BJ (cell line): ENCODE results near the gene USP19. TPM values are rescaled to one million over a fixed set of nuclear protein-coding genes. Genes with fewer than 3 reads are reported as not detected.

Source experiments
- polyA plus RNA-seq: library from polyadenylated mRNA; depleted of rRNA; stranded (reverse); fragments of >200 nt; gene quantifications from 2 replicates; pipeline ENCODE4 v1.2.3, GENCODE V29; 2011; rRNA removed
- small RNA-seq: library from RNA; depleted of rRNA; stranded (forward); fragments of <200 nt; gene quantifications from one replicate; pipeline ENCODE3, GENCODE V24; 2012; ENCODE audit warnings: low replicate concordance, low read depth; ENCODE audit not compliant: insufficient read length

The USP19 gene
- polyA plus RNA-seq, 1 experiment, result 54.6 TPM

Small RNA genes within 50 kb of the gene (small RNA-seq; reads per million reads assigned to genes)
- gene RN7SL182P, result not detected

Other genes with a start within 250 kb of the USP19 start
- 20.4 and 30.2 TPM in 2 replicates for gene SLC25A20, start 221.9 kb downstream of the USP19 start, polyA plus RNA-seq
- gene ARIH2, start 202.0 kb downstream of the USP19 start, polyA plus RNA-seq, result 72.6 and 96.7 TPM in 2 replicates
- gene P4HTM, start 130.6 kb downstream of the USP19 start, polyA plus RNA-seq, result 25.8 and 38.4 TPM in 2 replicates
- 100 and 164 TPM in 2 replicates for gene WDR6, start 113.4 kb downstream of the USP19 start, polyA plus RNA-seq
- 46.8 and 59.6 TPM in 2 replicates for gene DALRD3, start 102.2 kb downstream of the USP19 start, polyA plus RNA-seq
- 65.1 and 89.5 TPM in 2 replicates for gene NDUFAF3, start 98.7 kb downstream of the USP19 start, polyA plus RNA-seq
- 280 and 395 TPM in 2 replicates for gene IMPDH2, start 91.4 kb downstream of the USP19 start, polyA plus RNA-seq
- 51.8 and 77.3 TPM in 2 replicates for gene QRICH1, start 26.8 kb downstream of the USP19 start, polyA plus RNA-seq
- gene QARS1, start 16.1 kb downstream of the USP19 start, polyA plus RNA-seq, result 221 and 339 TPM in 2 replicates
- 967 and 1,544 TPM in 2 replicates for gene LAMB2, start 12.2 kb upstream of the USP19 start, polyA plus RNA-seq
- 23.1 and 33.3 TPM in 2 replicates for gene CCDC71, start 45.5 kb upstream of the USP19 start, polyA plus RNA-seq
- gene KLHDC8B, start 50.8 kb upstream of the USP19 start, polyA plus RNA-seq, result 33.8 and 47.8 TPM in 2 replicates
- gene C3orf62, start 156.4 kb upstream of the USP19 start, polyA plus RNA-seq, result 2.1 TPM in 2 replicates
- gene USP4, start 219.2 kb upstream of the USP19 start, polyA plus RNA-seq, result 63.5 and 72.7 TPM in 2 replicates
- gene GPX1, start 237.5 kb upstream of the USP19 start, polyA plus RNA-seq, result 503 and 751 TPM in 2 replicates